ENCODE data around the gene PTPMT1. TPM values are rescaled to one million over a fixed set of nuclear protein-coding genes. Genes with fewer than 3 reads are reported as not detected.

PTPMT1 gene
- total and polyA plus RNA-seq, 7 donors, result 31.0 to 152 (median 100.0) TPM

DNA sequence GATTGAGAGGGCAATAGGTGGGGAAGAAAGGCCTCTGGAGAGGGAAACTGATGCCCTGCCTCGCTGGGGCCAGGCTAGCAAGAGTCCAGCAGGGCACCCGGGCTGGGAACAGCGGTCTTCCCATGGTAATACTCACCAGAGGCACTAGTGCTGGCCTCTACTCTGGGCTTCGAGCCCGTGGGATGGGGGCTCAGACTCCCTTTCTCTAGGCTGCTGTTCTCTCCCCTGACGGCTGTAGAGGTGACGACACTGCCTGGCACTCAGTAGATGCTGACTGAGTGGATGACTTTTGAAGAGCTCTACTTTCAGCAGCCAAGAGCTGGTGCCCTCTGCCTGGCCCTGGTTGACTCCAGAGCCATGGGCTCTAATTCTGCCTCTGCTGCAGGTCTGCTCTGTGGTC is 29.6 kb downstream of the PTPMT1 start:
- TF ChIP-seq POLR2AphosphoS5 (IDR thresholded peaks at IDR 0.05), result no peak
- TF ChIP-seq, protein P1, sequence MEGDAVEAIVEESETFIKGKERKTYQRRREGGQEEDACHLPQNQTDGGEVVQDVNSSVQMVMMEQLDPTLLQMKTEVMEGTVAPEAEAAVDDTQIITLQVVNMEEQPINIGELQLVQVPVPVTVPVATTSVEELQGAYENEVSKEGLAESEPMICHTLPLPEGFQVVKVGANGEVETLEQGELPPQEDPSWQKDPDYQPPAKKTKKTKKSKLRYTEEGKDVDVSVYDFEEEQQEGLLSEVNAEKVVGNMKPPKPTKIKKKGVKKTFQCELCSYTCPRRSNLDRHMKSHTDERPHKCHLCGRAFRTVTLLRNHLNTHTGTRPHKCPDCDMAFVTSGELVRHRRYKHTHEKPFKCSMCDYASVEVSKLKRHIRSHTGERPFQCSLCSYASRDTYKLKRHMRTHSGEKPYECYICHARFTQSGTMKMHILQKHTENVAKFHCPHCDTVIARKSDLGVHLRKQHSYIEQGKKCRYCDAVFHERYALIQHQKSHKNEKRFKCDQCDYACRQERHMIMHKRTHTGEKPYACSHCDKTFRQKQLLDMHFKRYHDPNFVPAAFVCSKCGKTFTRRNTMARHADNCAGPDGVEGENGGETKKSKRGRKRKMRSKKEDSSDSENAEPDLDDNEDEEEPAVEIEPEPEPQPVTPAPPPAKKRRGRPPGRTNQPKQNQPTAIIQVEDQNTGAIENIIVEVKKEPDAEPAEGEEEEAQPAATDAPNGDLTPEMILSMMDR (IDR thresholded peaks at IDR 0.05), result no peak
- TF ChIP-seq POLR2A (IDR thresholded peaks at IDR 0.05), result no peak
- no peak for TF ChIP-seq EP300 (IDR thresholded peaks at IDR 0.05)
- WGBS, 2 donors, result 73% methylated on average over 7 of the region's 7 CpGs
- H3K4me3 ChIP-seq, result no peak overlapping the region
- H3K36me3 ChIP-seq, result no peaks in the 10 kb centered on the region
- intact Hi-C loops (cut with DNase I), result no loop called here
- H3K27me3 ChIP-seq, result peaks cover 15 to 52% (median 50%) of the 10 kb centered on the region in 3 donors
- no peaks in the 10 kb centered on the region for H3K9me3 ChIP-seq
- no peak for DNase-seq
- peaks cover 0 to 18% (median 13%) of the 10 kb centered on the region in 4 donors for H3K4me1 ChIP-seq
- no peak overlapping the region for H3K27ac ChIP-seq

DNA sequence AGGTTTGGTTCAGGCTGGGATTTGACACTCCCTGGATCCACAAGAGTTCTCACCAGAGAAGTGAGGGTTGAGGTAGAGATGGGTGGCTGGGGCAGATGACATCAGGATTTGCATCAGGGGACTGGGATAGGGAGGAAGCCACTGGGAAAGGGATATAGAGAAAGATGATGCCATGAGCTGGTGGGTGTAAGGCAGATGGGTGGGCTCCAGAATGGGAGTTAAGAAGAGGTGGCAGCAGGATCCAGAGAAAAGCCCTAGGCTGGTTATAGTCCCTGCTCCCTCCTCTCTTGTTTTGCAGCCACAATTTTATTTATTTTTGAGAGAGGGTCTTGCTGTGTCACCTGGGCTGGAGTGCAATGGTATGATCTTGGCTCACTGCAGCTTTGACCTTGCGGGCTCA is 30.6 kb downstream of the PTPMT1 start:
- 95 to 98% methylated on average over 1 of the region's 1 CpG for WGBS, 2 donors
- no peak for TF ChIP-seq EP300 (IDR thresholded peaks at IDR 0.05)
- no peak for TF ChIP-seq POLR2AphosphoS5 (IDR thresholded peaks at IDR 0.05)
- TF ChIP-seq, protein P1 (IDR thresholded peaks at IDR 0.05), result no peak
- TF ChIP-seq POLR2A (IDR thresholded peaks at IDR 0.05), result no peak
- H3K27me3 ChIP-seq, result peaks cover 15 to 44% (median 42%) of the 10 kb centered on the region in 3 donors

DNA sequence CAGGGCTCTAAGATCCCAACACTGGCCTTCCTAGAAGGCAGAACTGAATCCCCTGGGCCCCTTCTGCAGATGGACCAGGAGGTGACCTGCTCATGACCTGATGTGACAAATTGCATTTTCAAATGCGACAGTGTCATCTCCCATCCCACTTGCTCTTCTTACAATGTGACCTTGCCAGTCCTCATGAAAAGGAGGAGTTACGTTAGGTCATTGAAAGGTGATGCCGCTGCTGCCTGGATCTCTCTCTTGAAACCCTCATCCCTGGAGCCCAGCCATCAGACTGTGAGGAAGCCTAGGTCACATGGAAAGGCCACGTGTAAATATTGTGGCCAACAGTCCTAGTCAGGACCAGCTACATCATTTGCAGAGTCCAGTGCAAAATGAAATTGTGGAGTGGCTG is 34.5 kb downstream of the PTPMT1 start:
- no peak overlapping the region for H3K4me3 ChIP-seq
- TF ChIP-seq, protein P1 (IDR thresholded peaks at IDR 0.05), result no peak
- TF ChIP-seq POLR2A (IDR thresholded peaks at IDR 0.05) (no peak), POLR2AphosphoS5 (IDR thresholded peaks at IDR 0.05) (no peak), EP300 (IDR thresholded peaks at IDR 0.05) (no peak)
- peak; percentile 44 for DNase-seq
- no peaks in the 10 kb centered on the region for H3K9me3 ChIP-seq
- H3K27ac ChIP-seq, result no peak overlapping the region
- no peaks in the 10 kb centered on the region for H3K4me1 ChIP-seq
- 85 to 87% methylated on average over 4 of the region's 4 CpGs for WGBS, 2 donors
- intact Hi-C loops (cut with DNase I), result no loop called here
- no peaks in the 10 kb centered on the region for H3K36me3 ChIP-seq
- H3K27me3 ChIP-seq, result peaks cover 0 to 11% (median 6%) of the 10 kb centered on the region in 3 donors

More for the DNA sequence above, 30.6 kb downstream of the PTPMT1 start:
- no peak for DNase-seq
- Histone ChIP-seq H3K4me3 (no peak overlapping the region), H3K9me3 (no peaks in the 10 kb centered on the region), H3K4me1 (peaks cover 0 to 15% (median 12%) of the 10 kb centered on the region in 4 donors), H3K36me3 (no peaks in the 10 kb centered on the region), H3K27ac (no peak overlapping the region)
- intact Hi-C loops (cut with DNase I), result no loop called here

DNA sequence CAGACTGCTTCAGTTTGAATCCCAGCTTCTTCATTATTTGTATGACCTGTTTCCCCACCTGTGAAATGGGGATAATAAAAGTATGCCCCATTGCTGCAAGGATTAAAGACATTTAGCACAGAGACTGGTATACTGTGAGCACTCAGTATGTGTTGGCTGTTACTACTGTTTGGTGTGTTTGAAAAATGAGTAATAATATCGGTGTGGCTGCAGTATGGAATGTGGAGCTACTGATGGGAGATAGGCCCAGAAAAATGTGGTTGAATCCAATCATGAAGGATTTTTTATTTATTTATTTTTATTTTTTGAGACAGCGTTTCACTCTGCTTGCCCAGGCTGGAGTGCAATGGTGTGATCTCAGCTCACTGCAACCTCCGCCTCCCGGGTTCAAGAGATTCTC is 37.9 kb downstream of the PTPMT1 start:
- no peak overlapping the region for H3K27ac ChIP-seq
- no peaks in the 10 kb centered on the region for H3K9me3 ChIP-seq
- H3K27me3 ChIP-seq, result no peaks in the 10 kb centered on the region
- 95 to 97% methylated on average over 4 of the region's 4 CpGs for WGBS, 2 donors
- TF ChIP-seq POLR2A (IDR thresholded peaks at IDR 0.05), result no peak
- no peak for TF ChIP-seq EP300 (IDR thresholded peaks at IDR 0.05)
- no peak for TF ChIP-seq POLR2AphosphoS5 (IDR thresholded peaks at IDR 0.05)
- TF ChIP-seq, protein P1 (IDR thresholded peaks at IDR 0.05), result no peak
- DNase-seq, result no peak
- H3K4me3 ChIP-seq, result no peak overlapping the region
- peaks cover 0 to 12% (median 10%) of the 10 kb centered on the region in 4 donors for H3K4me1 ChIP-seq
- H3K36me3 ChIP-seq, result no peaks in the 10 kb centered on the region
- intact Hi-C loops (cut with DNase I), result no loop called here

DNA sequence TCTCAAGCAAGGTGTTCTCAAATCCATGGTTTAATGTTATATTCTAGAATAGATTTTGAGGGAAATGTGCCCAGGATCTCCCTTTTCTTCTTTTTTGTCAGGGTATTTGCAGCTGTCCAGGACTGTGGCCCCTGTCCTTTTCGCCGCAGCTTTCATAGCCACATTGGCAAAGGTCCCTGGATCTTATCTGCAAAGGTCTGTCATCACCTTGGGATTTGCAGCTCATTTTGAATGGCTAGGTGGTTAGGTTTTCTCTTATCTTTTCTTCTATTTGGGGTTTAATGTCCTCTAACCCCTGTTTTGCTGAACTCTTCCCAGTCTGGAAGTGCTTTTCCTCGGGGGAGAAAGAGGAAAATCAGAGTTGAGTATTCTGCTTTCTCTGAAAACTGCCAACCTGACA is 40.5 kb downstream of the PTPMT1 start:
- DNase-seq, result no peak
- Histone ChIP-seq H3K9me3 (no peaks in the 10 kb centered on the region), H3K36me3 (no peaks in the 10 kb centered on the region), H3K27me3 (no peaks in the 10 kb centered on the region), H3K27ac (no peak overlapping the region), H3K4me3 (no peak overlapping the region), H3K4me1 (peaks cover 0 to 12% (median 10%) of the 10 kb centered on the region in 4 donors)
- WGBS, 2 donors, result 89 to 95% methylated on average over 3 of the region's 3 CpGs
- TF ChIP-seq, protein P1 (IDR thresholded peaks at IDR 0.05), result no peak
- TF ChIP-seq POLR2A (IDR thresholded peaks at IDR 0.05), result no peak
- no peak for TF ChIP-seq POLR2AphosphoS5 (IDR thresholded peaks at IDR 0.05)
- TF ChIP-seq EP300 (IDR thresholded peaks at IDR 0.05), result no peak
- intact Hi-C loops (cut with DNase I), result no loop called here
